DOHH2 (cell line): ENCODE results near the gene LRRC8B.

Experiments
- H3F3A ChIP-seq: fragments of 200-600 bp; sonication (generic), shearing (Covaris generic); 2 replicates; pipeline ENCODE4 v1.6.0; 2016; ENCODE audit warnings: antibody characterized with exemption, mild to moderate bottlenecking; ENCODE audit not compliant: control insufficient read depth, insufficient read depth
- H3K27ac ChIP-seq: fragments of 200-600 bp; sonication (generic); 2 replicates; pipeline ENCODE4 v1.5.1; 2014; ENCODE audit warnings: low read depth, mild to moderate bottlenecking, low read length, moderate library complexity
- H3K27me3 ChIP-seq: fragments of 200-600 bp; sonication (generic); 2 replicates; pipeline ENCODE4 v1.6.1; 2014; ENCODE audit warnings: mild to moderate bottlenecking, low read length, mixed read lengths; ENCODE audit not compliant: control insufficient read depth
- H3K36me3 ChIP-seq: fragments of 200-600 bp; sonication (generic); 2 replicates; pipeline ENCODE4 v1.6.1; 2014; ENCODE audit warnings: mild to moderate bottlenecking, low read length, moderate library complexity, mixed read lengths; ENCODE audit not compliant: control insufficient read depth
- H3K4me1 ChIP-seq: fragments of 200-600 bp; sonication (generic); 2 replicates; pipeline ENCODE4 v1.6.1; 2014; ENCODE audit warnings: mild to moderate bottlenecking, low read length, mixed read lengths; ENCODE audit not compliant: control insufficient read depth
- H3K4me2 ChIP-seq: fragments of 200-600 bp; sonication (generic); 2 replicates; pipeline ENCODE4 v1.6.0; 2014; ENCODE audit warnings: mild to moderate bottlenecking, low read length, moderate library complexity
- H3K4me3 ChIP-seq: fragments of 200-600 bp; sonication (generic); 2 replicates; pipeline ENCODE4 v1.5.1; 2014; ENCODE audit warnings: mild to moderate bottlenecking, low read length, mixed read lengths
- H3K79me2 ChIP-seq: fragments of 200-600 bp; sonication (generic); 2 replicates; pipeline ENCODE4 v1.6.1; 2014; ENCODE audit warnings: mild to moderate bottlenecking, low read length, mixed read lengths; ENCODE audit not compliant: control insufficient read depth
- H3K9me2 ChIP-seq: fragments of 200-600 bp; sonication (generic); replicated peaks from 2 replicates; pipeline ENCODE4 v1.6.1; 2014; ENCODE audit warnings: mild to moderate bottlenecking, low read length, mixed read lengths; ENCODE audit not compliant: control insufficient read depth
- H3K9me3 ChIP-seq: fragments of 200-600 bp; sonication (generic); 2 replicates; pipeline ENCODE4 v1.6.1; 2014; ENCODE audit warnings: antibody characterized with exemption, low read length, mixed read lengths; ENCODE audit not compliant: control insufficient read depth, insufficient read depth
- H4K20me1 ChIP-seq: fragments of 200-600 bp; sonication (generic); 2 replicates; pipeline ENCODE4 v1.6.0; 2014; ENCODE audit warnings: low read depth, mild to moderate bottlenecking, antibody characterized with exemption, low read length, moderate library complexity; ENCODE audit not compliant: control insufficient read depth, insufficient read depth
- EZH2phosphoT487 ChIP-seq: fragments of 200-600 bp; sonication (generic); IDR thresholded peaks from 2 replicates; pipeline ENCODE4 v1.6.1; 2017; ENCODE audit warnings: borderline replicate concordance, mild to moderate bottlenecking, antibody characterized with exemption, low read length, moderate library complexity, mixed read lengths
- TF ChIP-seq, protein P1 (sequence below): fragments of 200-600 bp; sonication (generic); IDR thresholded peaks from one replicate; pipeline ENCODE4 v1.5.1; 2014; ENCODE audit warnings: antibody characterized with exemption, mild to moderate bottlenecking, low read depth, low read length; ENCODE audit not compliant: poor library complexity, severe bottlenecking

The LRRC8B gene

DNA sequence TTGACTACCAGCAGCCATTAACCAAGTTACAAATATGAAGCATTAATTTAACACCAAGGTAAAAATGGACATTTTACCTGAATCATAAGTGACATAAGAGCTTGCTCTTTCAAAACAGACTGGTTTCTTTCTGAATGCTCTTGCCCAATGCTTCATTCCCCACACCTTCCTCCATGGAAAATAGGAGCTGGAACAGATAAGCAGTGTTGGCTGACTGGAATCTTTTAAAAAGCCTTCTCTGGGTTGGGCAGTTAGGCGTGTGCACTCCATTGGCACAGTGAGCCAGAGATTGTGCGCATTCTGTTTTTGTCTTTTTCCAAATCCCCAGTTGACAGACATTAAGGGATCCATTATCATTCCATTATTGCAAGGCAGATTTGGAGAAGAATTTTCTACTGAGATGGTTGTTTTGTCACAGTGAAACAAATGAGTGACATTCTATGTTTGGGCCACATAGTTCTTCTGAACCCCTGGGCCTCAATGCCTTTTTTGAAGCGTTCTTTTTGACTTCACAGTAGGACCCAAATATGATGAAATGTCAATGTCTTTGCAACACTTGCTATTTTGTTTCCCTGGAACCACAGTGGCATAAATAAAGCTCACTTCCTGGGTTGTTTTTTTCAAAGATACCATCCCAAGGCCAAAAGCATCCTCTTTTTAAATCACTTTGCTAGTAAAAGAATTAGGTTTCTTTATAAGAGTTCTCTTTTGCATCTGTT lies 32.3 kb downstream of the LRRC8B start:
- Histone ChIP-seq H3K9me2 (no peaks in the 10 kb centered on the region), H3K36me3 (peaks cover 31% of the 10 kb centered on the region)

DNA sequence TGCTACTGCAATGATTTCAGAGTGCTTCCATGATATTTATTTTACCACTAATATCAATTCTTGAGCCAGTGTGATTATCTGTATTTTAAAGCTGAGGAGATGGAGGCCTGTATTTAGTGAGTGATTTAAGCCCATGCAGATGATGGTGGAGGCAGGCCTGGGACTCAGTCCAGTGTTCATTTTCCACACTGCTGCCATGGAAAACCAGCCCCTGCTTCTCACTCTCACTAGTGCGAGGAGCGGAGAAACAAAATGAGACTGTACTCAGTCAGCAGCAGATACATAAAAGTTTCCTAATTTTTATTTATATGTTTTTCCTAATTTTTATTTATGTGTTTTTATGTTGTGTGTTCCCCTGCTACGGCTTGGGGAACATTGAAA lies 32.8 kb downstream of the LRRC8B start:
- peaks cover 3% of the 10 kb centered on the region for H3K79me2 ChIP-seq
- H4K20me1 ChIP-seq = no peaks in the 10 kb centered on the region
- H3F3A ChIP-seq = no peaks in the 10 kb centered on the region
- no peak overlapping the region for H3K27ac ChIP-seq
- peaks cover 15% of the 10 kb centered on the region for H3K4me1 ChIP-seq
- H3K9me3 ChIP-seq = peaks cover 3% of the 10 kb centered on the region; the same call in 1 of the 2 replicates
- H3K9me2 ChIP-seq = no peaks in the 10 kb centered on the region
- H3K27me3 ChIP-seq = no peaks in the 10 kb centered on the region
- no peak overlapping the region for H3K4me2 ChIP-seq
- peaks cover 31% of the 10 kb centered on the region for H3K36me3 ChIP-seq
- TF ChIP-seq EZH2phosphoT487 = no peak
- TF ChIP-seq, protein P1, sequence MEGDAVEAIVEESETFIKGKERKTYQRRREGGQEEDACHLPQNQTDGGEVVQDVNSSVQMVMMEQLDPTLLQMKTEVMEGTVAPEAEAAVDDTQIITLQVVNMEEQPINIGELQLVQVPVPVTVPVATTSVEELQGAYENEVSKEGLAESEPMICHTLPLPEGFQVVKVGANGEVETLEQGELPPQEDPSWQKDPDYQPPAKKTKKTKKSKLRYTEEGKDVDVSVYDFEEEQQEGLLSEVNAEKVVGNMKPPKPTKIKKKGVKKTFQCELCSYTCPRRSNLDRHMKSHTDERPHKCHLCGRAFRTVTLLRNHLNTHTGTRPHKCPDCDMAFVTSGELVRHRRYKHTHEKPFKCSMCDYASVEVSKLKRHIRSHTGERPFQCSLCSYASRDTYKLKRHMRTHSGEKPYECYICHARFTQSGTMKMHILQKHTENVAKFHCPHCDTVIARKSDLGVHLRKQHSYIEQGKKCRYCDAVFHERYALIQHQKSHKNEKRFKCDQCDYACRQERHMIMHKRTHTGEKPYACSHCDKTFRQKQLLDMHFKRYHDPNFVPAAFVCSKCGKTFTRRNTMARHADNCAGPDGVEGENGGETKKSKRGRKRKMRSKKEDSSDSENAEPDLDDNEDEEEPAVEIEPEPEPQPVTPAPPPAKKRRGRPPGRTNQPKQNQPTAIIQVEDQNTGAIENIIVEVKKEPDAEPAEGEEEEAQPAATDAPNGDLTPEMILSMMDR = no peak
- no peak overlapping the region for H3K4me3 ChIP-seq

More for the DNA sequence above, 32.3 kb downstream of the LRRC8B start:
- no peak overlapping the region for H3K27ac ChIP-seq
- peaks cover 3% of the 10 kb centered on the region for H3K79me2 ChIP-seq
- no peak overlapping the region for H3K4me3 ChIP-seq
- H3K9me3 ChIP-seq = peaks cover 3% of the 10 kb centered on the region; the same call in 1 of the 2 replicates
- no peak for TF ChIP-seq EZH2phosphoT487
- TF ChIP-seq, protein P1 = no peak
- H3K27me3 ChIP-seq = no peaks in the 10 kb centered on the region
- no peak overlapping the region for H3K4me2 ChIP-seq
- no peaks in the 10 kb centered on the region for H3F3A ChIP-seq
- H3K4me1 ChIP-seq = peaks cover 21% of the 10 kb centered on the region
- H4K20me1 ChIP-seq = no peaks in the 10 kb centered on the region

DNA sequence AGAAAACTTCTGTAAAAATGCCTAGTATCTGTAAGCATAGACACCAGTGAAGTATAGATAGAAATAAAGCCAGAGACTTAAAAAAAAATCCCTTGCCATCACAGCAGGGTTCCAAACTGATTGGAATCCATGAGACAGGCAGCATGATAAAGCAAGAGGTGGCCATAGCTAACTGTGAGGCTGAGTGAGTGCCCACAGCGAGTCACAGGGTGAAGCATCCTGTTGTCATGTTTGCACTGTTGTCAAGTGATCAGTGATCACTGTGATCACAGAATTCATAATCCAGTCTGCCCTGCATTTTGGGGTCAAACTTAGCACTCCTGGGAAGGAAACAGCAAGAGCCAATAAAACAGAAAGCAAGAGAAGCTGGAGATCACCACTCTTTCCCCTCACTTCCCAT lies 33.3 kb downstream of the LRRC8B start:
- Histone ChIP-seq H3K4me2 (no peak overlapping the region), H3K4me3 (no peak overlapping the region), H3K9me3 (peaks cover 3% of the 10 kb centered on the region; the same call in 1 of the 2 replicates), H3K27me3 (no peaks in the 10 kb centered on the region), H3K9me2 (no peaks in the 10 kb centered on the region), H3K79me2 (peaks cover 3% of the 10 kb centered on the region), H3F3A (no peaks in the 10 kb centered on the region), H4K20me1 (no peaks in the 10 kb centered on the region), H3K4me1 (peaks cover 10% of the 10 kb centered on the region), H3K27ac (no peak overlapping the region), H3K36me3 (peaks cover 31% of the 10 kb centered on the region)
- TF ChIP-seq, protein P1 = no peak
- TF ChIP-seq EZH2phosphoT487 = no peak
